Erythroblast (primary cell): ENCODE results near the gene RPL41.

Experiments
- GATA1 ChIP-seq: IDR thresholded peaks from 2 replicates; pipeline ENCODE4 v1.6.1; 2011; ENCODE audit warnings: low read depth, mild to moderate bottlenecking, control low read depth, low read length, moderate library complexity
- POLR2A ChIP-seq: IDR thresholded peaks from 2 replicates; pipeline ENCODE4 v1.6.1; 2011; ENCODE audit warnings: mild to moderate bottlenecking, low read length

DNA sequence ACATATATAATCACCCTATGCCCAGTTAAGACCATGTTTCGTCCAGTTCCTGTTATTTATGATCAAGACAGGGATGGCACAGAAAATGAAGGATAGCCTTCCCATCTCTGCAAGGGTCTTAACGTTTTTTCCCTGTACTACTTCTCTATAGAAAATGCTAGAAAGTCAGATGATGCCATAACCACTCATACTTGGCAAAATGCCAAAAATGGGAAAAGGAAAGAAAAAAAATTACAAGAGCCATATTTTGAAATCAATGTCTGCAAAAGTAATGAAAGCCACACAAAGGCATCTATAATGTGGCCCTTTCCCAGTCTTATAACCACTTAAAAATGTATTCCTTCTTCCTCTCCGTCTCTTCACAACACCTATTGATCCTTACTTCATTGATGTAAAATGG, 34.1 kb downstream of the RPL41 start:
- TF ChIP-seq POLR2A (no peak), GATA1 (no peak)
